ENCODE data around the gene ADAMTS3.

ADAMTS3 gene

DNA sequence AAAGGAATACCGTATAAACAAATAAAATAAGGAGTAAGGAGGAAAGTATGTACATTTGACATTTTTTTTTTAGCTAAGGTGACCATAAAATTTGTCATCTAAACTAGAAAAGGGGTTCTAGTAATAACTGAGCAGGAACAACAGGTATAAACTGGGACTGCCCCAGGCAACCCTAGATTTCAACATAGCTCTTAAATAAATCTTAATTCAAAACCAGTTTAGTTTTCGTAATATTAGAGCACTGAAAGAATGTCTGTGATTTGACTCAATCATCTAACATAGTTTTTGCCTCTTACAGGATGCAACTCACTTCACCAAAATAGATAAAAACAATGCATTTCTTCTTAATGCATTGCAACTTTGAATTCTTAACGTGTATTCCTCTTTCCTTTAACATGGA is 257.7 kb downstream of the ADAMTS3 start:
- Histone ChIP-seq H3K4me2 (no peak overlapping the region), H3K27ac (no peak overlapping the region), H3K9ac (no peak overlapping the region), H3K79me2 (ENCODE audit: insufficient read depth, low read depth) (no peaks in the 10 kb centered on the region), H3K27me3 (ENCODE audit: insufficient read depth, low read depth) (no peaks in the 10 kb centered on the region), H3K4me1 (ENCODE audit: low read depth, poor library complexity, severe bottlenecking) (no peaks in the 10 kb centered on the region), H2AFZ (ENCODE audit: low read depth) (no peak overlapping the region), H4K20me1 (ENCODE audit: insufficient read depth) (no peaks in the 10 kb centered on the region), H3K36me3 (ENCODE audit: insufficient read depth) (no peaks in the 10 kb centered on the region), H3K4me3 (IDR thresholded peaks at IDR 0.05; ENCODE audit: insufficient read depth, low read depth, low read length) (no peak overlapping the region)
- no peak for TF ChIP-seq CTCF (conservative IDR thresholded peaks at IDR 0.05; ENCODE audit: low read depth, low read length)

DNA sequence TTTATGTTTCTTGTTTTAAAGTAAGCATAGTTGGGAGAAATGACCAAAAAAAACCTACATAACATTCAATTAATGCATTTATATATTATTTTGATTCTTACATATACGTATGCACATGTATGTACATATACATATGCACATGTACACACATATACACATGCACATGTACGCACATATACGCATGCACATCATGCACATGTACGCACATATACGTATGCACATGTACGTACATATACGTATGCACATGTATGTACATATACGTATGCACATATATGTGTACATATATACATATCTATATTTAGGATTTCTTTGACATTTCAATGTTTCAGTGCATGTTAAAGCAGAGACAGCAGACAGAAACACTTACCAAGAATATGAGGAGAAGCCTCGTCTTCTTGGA is 263.4 kb downstream of the ADAMTS3 start:
- no peak overlapping the region for H3K9ac ChIP-seq
- H3K27me3 ChIP-seq (ENCODE audit: insufficient read depth, low read depth): no peaks in the 10 kb centered on the region
- H3K4me3 ChIP-seq (IDR thresholded peaks at IDR 0.05; ENCODE audit: insufficient read depth, low read depth, low read length): no peak overlapping the region
- no peaks in the 10 kb centered on the region for H3K4me1 ChIP-seq (ENCODE audit: low read depth, poor library complexity, severe bottlenecking)
- no peak overlapping the region for H3K27ac ChIP-seq
- no peak overlapping the region for H2AFZ ChIP-seq (ENCODE audit: low read depth)
- H4K20me1 ChIP-seq (ENCODE audit: insufficient read depth): no peaks in the 10 kb centered on the region
- no peak overlapping the region for H3K4me2 ChIP-seq
- no peak for TF ChIP-seq CTCF (conservative IDR thresholded peaks at IDR 0.05; ENCODE audit: low read depth, low read length)
- H3K79me2 ChIP-seq (ENCODE audit: insufficient read depth, low read depth): no peaks in the 10 kb centered on the region
- no peaks in the 10 kb centered on the region for H3K36me3 ChIP-seq (ENCODE audit: insufficient read depth)

- no peaks in the 10 kb centered on the region for H3K79me2 ChIP-seq (ENCODE audit: insufficient read depth, low read depth)
- H3K4me1 ChIP-seq (ENCODE audit: low read depth, poor library complexity, severe bottlenecking): no peaks in the 10 kb centered on the region
- no peak for TF ChIP-seq CTCF (conservative IDR thresholded peaks at IDR 0.05; ENCODE audit: low read depth, low read length)
- no peak overlapping the region for H3K9ac ChIP-seq
- no peaks in the 10 kb centered on the region for H3K27me3 ChIP-seq (ENCODE audit: insufficient read depth, low read depth)
- H2AFZ ChIP-seq (ENCODE audit: low read depth): no peak overlapping the region
- no peak overlapping the region for H3K4me2 ChIP-seq
- H3K27ac ChIP-seq: no peak overlapping the region
- H3K36me3 ChIP-seq (ENCODE audit: insufficient read depth): no peaks in the 10 kb centered on the region
- H3K4me3 ChIP-seq (IDR thresholded peaks at IDR 0.05; ENCODE audit: insufficient read depth, low read depth, low read length): no peak overlapping the region
- no peaks in the 10 kb centered on the region for H4K20me1 ChIP-seq (ENCODE audit: insufficient read depth)
Observed at GRCh38 chr4:72305080-72305479, 263.9 kb downstream of the ADAMTS3 start.

GRCh38 chr4:72302981-72303704 is 265.9 kb downstream of the ADAMTS3 start:
- Histone ChIP-seq H2AFZ (ENCODE audit: low read depth) (no peak overlapping the region), H3K4me3 (IDR thresholded peaks at IDR 0.05; ENCODE audit: insufficient read depth, low read depth, low read length) (no peak overlapping the region), H4K20me1 (ENCODE audit: insufficient read depth) (no peaks in the 10 kb centered on the region), H3K4me1 (ENCODE audit: low read depth, poor library complexity, severe bottlenecking) (no peaks in the 10 kb centered on the region), H3K36me3 (ENCODE audit: insufficient read depth) (no peaks in the 10 kb centered on the region), H3K9ac (no peak overlapping the region), H3K79me2 (ENCODE audit: insufficient read depth, low read depth) (no peaks in the 10 kb centered on the region), H3K27me3 (ENCODE audit: insufficient read depth, low read depth) (no peaks in the 10 kb centered on the region), H3K27ac (no peak overlapping the region), H3K4me2 (no peak overlapping the region)
- TF ChIP-seq CTCF (conservative IDR thresholded peaks at IDR 0.05; ENCODE audit: low read depth, low read length): peak; percentile 91
